H1 (cell line): Measurements from ENCODE around the gene MRPS27. TPM values are rescaled to one million over a fixed set of nuclear protein-coding genes. Genes with fewer than 3 reads are reported as not detected.

ENCODE experiments used
- BRCA1 ChIP-seq: IDR thresholded peaks from 2 replicates; pipeline ENCODE4 v1.6.1; 2012; ENCODE audit warnings: low read depth, low read length, improper control_type of control experiment
- CEBPB ChIP-seq: IDR thresholded peaks from 2 replicates; pipeline ENCODE4 v1.6.1; 2012; ENCODE audit warnings: low read depth, low read length
- GTF2F1 ChIP-seq: IDR thresholded peaks from 2 replicates; pipeline ENCODE4 v1.6.1; 2012; ENCODE audit warnings: low read depth, low read length, improper control_type of control experiment, borderline replicate concordance
- HDAC2 ChIP-seq, 2 experiments: fragments of 300-600 bp in 1 of 2; sonication (generic) in 1 of 2; IDR thresholded peaks; 2 replicates each; pipeline ENCODE4 v1.6.1; 2011 to 2012; ENCODE audit warnings: low read depth in 2 of 2, low read length in 2 of 2, mild to moderate bottlenecking in 2 of 2, moderate library complexity in 2 of 2, borderline replicate concordance in 1 of 2, inconsistent platforms in 1 of 2
- NANOG ChIP-seq: IDR thresholded peaks from 2 replicates; pipeline ENCODE4 v1.6.1; 2011; ENCODE audit warnings: low read length, low read depth, mild to moderate bottlenecking, inconsistent platforms; ENCODE audit not compliant: insufficient read depth, poor library complexity, severe bottlenecking
- NRF1 ChIP-seq: IDR thresholded peaks from 2 replicates; pipeline ENCODE4 v1.6.1; 2011; ENCODE audit warnings: mild to moderate bottlenecking, low read depth, low read length, improper control_type of control experiment
- POLR2A ChIP-seq, 2 experiments: IDR thresholded peaks; 1 replicate in 1 of 2; 2 replicates in 1 of 2; pipeline ENCODE4 v1.6.1; 2011; ENCODE audit warnings: low read depth in 2 of 2, low read length in 2 of 2, mild to moderate bottlenecking in 2 of 2; ENCODE audit errors: control extremely low read depth in 1 of 2
- SIRT6 ChIP-seq: IDR thresholded peaks from one replicate; pipeline ENCODE4 v1.7.1; 2012; ENCODE audit warnings: low read length, inconsistent platforms
- SP1 ChIP-seq: IDR thresholded peaks from 2 replicates; pipeline ENCODE4 v1.6.1; 2011; ENCODE audit warnings: low read depth, low read length
- TBP ChIP-seq: IDR thresholded peaks from 2 replicates; pipeline ENCODE4 v1.6.1; 2011; ENCODE audit warnings: low read depth, low read length, improper control_type of control experiment
- YY1 ChIP-seq: IDR thresholded peaks from 2 replicates; pipeline ENCODE4 v1.6.1; 2011; ENCODE audit warnings: low read depth, mild to moderate bottlenecking, low read length
- ZNF274 ChIP-seq: IDR thresholded peaks from 2 replicates; pipeline ENCODE4 v1.7.0; 2012; ENCODE audit warnings: low read length, borderline replicate concordance; ENCODE audit errors: extremely low read depth
- polyA plus RNA-seq, 7 experiments: library from polyadenylated mRNA; depleted of rRNA in 3 of 7; stranded (reverse) in 5 of 7; unstranded in 2 of 7; fragments of >200 nt in 5 of 7; fragments of 200-250 nt in 2 of 7; gene quantifications; 1 replicate in 5 of 7; 2 replicates in 1 of 7; 4 replicates in 1 of 7; pipeline versions ENCODE4 v1.2.1 to v1.2.3, GENCODE V29; 2011 to 2013; ENCODE audit warnings: missing spikeins in 2 of 7, mixed read lengths in 2 of 7
- total RNA-seq: library from RNA; stranded (reverse); fragmentation: NEBNext Ultra II Directional; extraction: Animal tissue kit (Norgen Biotek cat#: 25700); gene quantifications from 2 replicates; pipeline ENCODE4 v1.2.1, GENCODE V29; 2021
- TF ChIP-seq, protein P1 (sequence below): fragments of 300-600 bp; sonication (generic); IDR thresholded peaks from 2 replicates; pipeline ENCODE4 v1.7.1; 2012; ENCODE audit warnings: low read length, moderate library complexity, mild to moderate bottlenecking, inconsistent platforms; ENCODE audit not compliant: insufficient replicate concordance

The MRPS27 gene
- total and polyA plus RNA-seq, 2 of the 8 experiments (the other 6 are each of a cell fraction or from before 2014, with no cell fraction given) = 93.2 to 102 TPM

GRCh38 chr5:72295539-72295938, 24.5 kb downstream of the MRPS27 start (continued):
- TF ChIP-seq, protein P1, sequence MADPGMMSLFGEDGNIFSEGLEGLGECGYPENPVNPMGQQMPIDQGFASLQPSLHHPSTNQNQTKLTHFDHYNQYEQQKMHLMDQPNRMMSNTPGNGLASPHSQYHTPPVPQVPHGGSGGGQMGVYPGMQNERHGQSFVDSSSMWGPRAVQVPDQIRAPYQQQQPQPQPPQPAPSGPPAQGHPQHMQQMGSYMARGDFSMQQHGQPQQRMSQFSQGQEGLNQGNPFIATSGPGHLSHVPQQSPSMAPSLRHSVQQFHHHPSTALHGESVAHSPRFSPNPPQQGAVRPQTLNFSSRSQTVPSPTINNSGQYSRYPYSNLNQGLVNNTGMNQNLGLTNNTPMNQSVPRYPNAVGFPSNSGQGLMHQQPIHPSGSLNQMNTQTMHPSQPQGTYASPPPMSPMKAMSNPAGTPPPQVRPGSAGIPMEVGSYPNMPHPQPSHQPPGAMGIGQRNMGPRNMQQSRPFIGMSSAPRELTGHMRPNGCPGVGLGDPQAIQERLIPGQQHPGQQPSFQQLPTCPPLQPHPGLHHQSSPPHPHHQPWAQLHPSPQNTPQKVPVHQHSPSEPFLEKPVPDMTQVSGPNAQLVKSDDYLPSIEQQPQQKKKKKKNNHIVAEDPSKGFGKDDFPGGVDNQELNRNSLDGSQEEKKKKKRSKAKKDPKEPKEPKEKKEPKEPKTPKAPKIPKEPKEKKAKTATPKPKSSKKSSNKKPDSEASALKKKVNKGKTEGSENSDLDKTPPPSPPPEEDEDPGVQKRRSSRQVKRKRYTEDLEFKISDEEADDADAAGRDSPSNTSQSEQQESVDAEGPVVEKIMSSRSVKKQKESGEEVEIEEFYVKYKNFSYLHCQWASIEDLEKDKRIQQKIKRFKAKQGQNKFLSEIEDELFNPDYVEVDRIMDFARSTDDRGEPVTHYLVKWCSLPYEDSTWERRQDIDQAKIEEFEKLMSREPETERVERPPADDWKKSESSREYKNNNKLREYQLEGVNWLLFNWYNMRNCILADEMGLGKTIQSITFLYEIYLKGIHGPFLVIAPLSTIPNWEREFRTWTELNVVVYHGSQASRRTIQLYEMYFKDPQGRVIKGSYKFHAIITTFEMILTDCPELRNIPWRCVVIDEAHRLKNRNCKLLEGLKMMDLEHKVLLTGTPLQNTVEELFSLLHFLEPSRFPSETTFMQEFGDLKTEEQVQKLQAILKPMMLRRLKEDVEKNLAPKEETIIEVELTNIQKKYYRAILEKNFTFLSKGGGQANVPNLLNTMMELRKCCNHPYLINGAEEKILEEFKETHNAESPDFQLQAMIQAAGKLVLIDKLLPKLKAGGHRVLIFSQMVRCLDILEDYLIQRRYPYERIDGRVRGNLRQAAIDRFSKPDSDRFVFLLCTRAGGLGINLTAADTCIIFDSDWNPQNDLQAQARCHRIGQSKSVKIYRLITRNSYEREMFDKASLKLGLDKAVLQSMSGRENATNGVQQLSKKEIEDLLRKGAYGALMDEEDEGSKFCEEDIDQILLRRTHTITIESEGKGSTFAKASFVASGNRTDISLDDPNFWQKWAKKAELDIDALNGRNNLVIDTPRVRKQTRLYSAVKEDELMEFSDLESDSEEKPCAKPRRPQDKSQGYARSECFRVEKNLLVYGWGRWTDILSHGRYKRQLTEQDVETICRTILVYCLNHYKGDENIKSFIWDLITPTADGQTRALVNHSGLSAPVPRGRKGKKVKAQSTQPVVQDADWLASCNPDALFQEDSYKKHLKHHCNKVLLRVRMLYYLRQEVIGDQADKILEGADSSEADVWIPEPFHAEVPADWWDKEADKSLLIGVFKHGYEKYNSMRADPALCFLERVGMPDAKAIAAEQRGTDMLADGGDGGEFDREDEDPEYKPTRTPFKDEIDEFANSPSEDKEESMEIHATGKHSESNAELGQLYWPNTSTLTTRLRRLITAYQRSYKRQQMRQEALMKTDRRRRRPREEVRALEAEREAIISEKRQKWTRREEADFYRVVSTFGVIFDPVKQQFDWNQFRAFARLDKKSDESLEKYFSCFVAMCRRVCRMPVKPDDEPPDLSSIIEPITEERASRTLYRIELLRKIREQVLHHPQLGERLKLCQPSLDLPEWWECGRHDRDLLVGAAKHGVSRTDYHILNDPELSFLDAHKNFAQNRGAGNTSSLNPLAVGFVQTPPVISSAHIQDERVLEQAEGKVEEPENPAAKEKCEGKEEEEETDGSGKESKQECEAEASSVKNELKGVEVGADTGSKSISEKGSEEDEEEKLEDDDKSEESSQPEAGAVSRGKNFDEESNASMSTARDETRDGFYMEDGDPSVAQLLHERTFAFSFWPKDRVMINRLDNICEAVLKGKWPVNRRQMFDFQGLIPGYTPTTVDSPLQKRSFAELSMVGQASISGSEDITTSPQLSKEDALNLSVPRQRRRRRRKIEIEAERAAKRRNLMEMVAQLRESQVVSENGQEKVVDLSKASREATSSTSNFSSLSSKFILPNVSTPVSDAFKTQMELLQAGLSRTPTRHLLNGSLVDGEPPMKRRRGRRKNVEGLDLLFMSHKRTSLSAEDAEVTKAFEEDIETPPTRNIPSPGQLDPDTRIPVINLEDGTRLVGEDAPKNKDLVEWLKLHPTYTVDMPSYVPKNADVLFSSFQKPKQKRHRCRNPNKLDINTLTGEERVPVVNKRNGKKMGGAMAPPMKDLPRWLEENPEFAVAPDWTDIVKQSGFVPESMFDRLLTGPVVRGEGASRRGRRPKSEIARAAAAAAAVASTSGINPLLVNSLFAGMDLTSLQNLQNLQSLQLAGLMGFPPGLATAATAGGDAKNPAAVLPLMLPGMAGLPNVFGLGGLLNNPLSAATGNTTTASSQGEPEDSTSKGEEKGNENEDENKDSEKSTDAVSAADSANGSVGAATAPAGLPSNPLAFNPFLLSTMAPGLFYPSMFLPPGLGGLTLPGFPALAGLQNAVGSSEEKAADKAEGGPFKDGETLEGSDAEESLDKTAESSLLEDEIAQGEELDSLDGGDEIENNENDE = no peak
- no peak for TF ChIP-seq GTF2F1
- no peak for TF ChIP-seq ZNF274
- TF ChIP-seq NRF1 = no peak
- TF ChIP-seq NANOG = no peak
- TF ChIP-seq TBP = no peak
- TF ChIP-seq YY1 = no peak
- no peak for TF ChIP-seq BRCA1
- no peak for TF ChIP-seq CEBPB
- no peak for TF ChIP-seq SIRT6
- TF ChIP-seq HDAC2 (IDR thresholded peaks at IDR 0.05; ENCODE audit: borderline replicate concordance in 1 of 2, low read depth in 2 of 2, low read length in 2 of 2) = no peak
- TF ChIP-seq SP1 = no peak
- no peak for TF ChIP-seq POLR2A (IDR thresholded peaks at IDR 0.05; ENCODE audit: control extremely low read depth in 1 of 2, low read depth in 2 of 2, low read length in 2 of 2)
